Measurements from ENCODE around the gene SOX2. TPM values are rescaled to one million over a fixed set of nuclear protein-coding genes. Genes with fewer than 3 reads are reported as not detected.

The SOX2 gene
- total RNA-seq, 3 donors from 2014 or later (not counting 1 experiment from before 2014, with no cell fraction given), result not detected

- TF ChIP-seq CTCF (IDR thresholded peaks at IDR 0.05), result no peak
- WGBS (ENCODE audit: insufficient coverage), result 6% methylated on average over 65 of the region's 65 CpGs
- Histone ChIP-seq H3K36me3 (ENCODE audit: control insufficient read depth, insufficient read depth, low read length) (no peaks in the 10 kb centered on the region), H3K27me3 (ENCODE audit: control insufficient read depth, insufficient read depth, low read length) (peaks cover 36% of the 10 kb centered on the region), H3K9me3 (ENCODE audit: control insufficient read depth, insufficient read depth, low read length) (peaks cover 4% of the 10 kb centered on the region), H3K4me1 (ENCODE audit: control insufficient read depth, insufficient read depth, low read length) (peaks cover 11% of the 10 kb centered on the region), H3K27ac (ENCODE audit: low read length) (no peak overlapping the region), H3K4me3 (ENCODE audit: low read length) (no peak overlapping the region)
- H3K36me3 Mint-ChIP-seq, result peaks cover 32% of the 10 kb centered on the region
- peaks cover 45 to 47% of the 10 kb centered on the region in 2 donors for H3K27me3 Mint-ChIP-seq (ENCODE audit: low read depth in 2 of 2)
- H3K4me1 Mint-ChIP-seq, result peaks cover 9% of the 10 kb centered on the region in 2 donors
- peaks cover 0 to 2% of the 10 kb centered on the region in 2 donors for H3K9me3 Mint-ChIP-seq
- no peak overlapping the region for H3K27ac Mint-ChIP-seq
- H3K4me3 Mint-ChIP-seq, result no peak overlapping the region
- ATAC-seq (no peak), DNase-seq (no peak)
- intact Hi-C loops (cut with micrococcal nuclease), result no loop called here
Measured at GRCh38 chr3:181695661-181696491, 15.8 kb upstream of the SOX2 start.

- no peak for TF ChIP-seq CTCF (IDR thresholded peaks at IDR 0.05)
- intact Hi-C loops (cut with micrococcal nuclease), result no loop called here
- Mint-ChIP-seq H3K4me3 (no peak overlapping the region), H3K4me1 (peaks cover 9 to 10% of the 10 kb centered on the region in 2 donors), H3K9me3 (peaks cover 0 to 2% of the 10 kb centered on the region in 2 donors), H3K36me3 (peaks cover 35% of the 10 kb centered on the region), H3K27ac (no peak overlapping the region), H3K27me3 (ENCODE audit: low read depth in 2 of 2) (peaks cover 48 to 55% of the 10 kb centered on the region in 2 donors)
- Histone ChIP-seq H3K27me3 (ENCODE audit: control insufficient read depth, insufficient read depth, low read length) (peaks cover 40% of the 10 kb centered on the region), H3K36me3 (ENCODE audit: control insufficient read depth, insufficient read depth, low read length) (no peaks in the 10 kb centered on the region), H3K4me1 (ENCODE audit: control insufficient read depth, insufficient read depth, low read length) (peaks cover 12% of the 10 kb centered on the region), H3K27ac (ENCODE audit: low read length) (no peak overlapping the region), H3K4me3 (ENCODE audit: low read length) (no peak overlapping the region), H3K9me3 (ENCODE audit: control insufficient read depth, insufficient read depth, low read length) (peaks cover 4% of the 10 kb centered on the region)
- DNase-seq (no peak), ATAC-seq (no peak)
- WGBS (ENCODE audit: insufficient coverage), result 26% methylated on average over 9 of the region's 11 CpGs
Measured at GRCh38 chr3:181696626-181697230, 15.0 kb upstream of the SOX2 start.

- intact Hi-C loops (cut with micrococcal nuclease), result no loop called here
- Mint-ChIP-seq H3K36me3 (peaks cover 40% of the 10 kb centered on the region), H3K27ac (no peak overlapping the region), H3K9me3 (peaks cover 0 to 2% of the 10 kb centered on the region in 2 donors), H3K4me3 (no peak overlapping the region), H3K4me1 (peaks cover 9 to 14% of the 10 kb centered on the region in 2 donors), H3K27me3 (ENCODE audit: low read depth in 2 of 2) (peaks cover 50 to 72% of the 10 kb centered on the region in 2 donors)
- WGBS (ENCODE audit: insufficient coverage), result 61% methylated on average over 5 of the region's 5 CpGs
- Histone ChIP-seq H3K27me3 (ENCODE audit: control insufficient read depth, insufficient read depth, low read length) (peaks cover 57% of the 10 kb centered on the region), H3K9me3 (ENCODE audit: control insufficient read depth, insufficient read depth, low read length) (peaks cover 4% of the 10 kb centered on the region), H3K4me3 (ENCODE audit: low read length) (no peak overlapping the region), H3K4me1 (ENCODE audit: control insufficient read depth, insufficient read depth, low read length) (peaks cover 16% of the 10 kb centered on the region), H3K36me3 (ENCODE audit: control insufficient read depth, insufficient read depth, low read length) (no peaks in the 10 kb centered on the region), H3K27ac (ENCODE audit: low read length) (no peak overlapping the region)
- no peak for TF ChIP-seq CTCF (IDR thresholded peaks at IDR 0.05)
- DNase-seq, result no peak
- ATAC-seq, result no peak
Measured at GRCh38 chr3:181698263-181698954, 13.3 kb upstream of the SOX2 start.

All from natural killer cell (primary cell).